HCT116 (cell line): ENCODE results near the gene ASPHD2. TPM values are rescaled to one million over a fixed set of nuclear protein-coding genes. Genes with fewer than 3 reads are reported as not detected.
"Not testable (repeated sequence)": the region's sequence is repeated elsewhere in the genome, so short reads cannot be mapped to it uniquely, and the experiment has no call there.

Experiments
- ATAC-seq: fragments of 200-7000 bp; cut with Tn5 transposase; 2 replicates; pipeline ENCODE4 v1.9.1; 2020; ENCODE audit warnings: mild to moderate bottlenecking, moderate library complexity
- BruUV-seq: library from RNA; stranded (reverse); fragments of 400-500 nt; replicated peaks from 2 replicates; lab custom pipeline; 2021; lab: Mats Ljungman, UMichigan
- CTCF ChIA-PET: fragments of 300-600 bp; sonication (Branson Sonifier 250); formaldehyde crosslinking; loops from one replicate; lab custom pipeline; 2021; ENCODE audit warnings: antibody characterized with exemption; lab: Charles Lee
- POLR2A ChIA-PET: fragments of 300-600, 350-600 bp; sonication (Branson Sonifier 250); formaldehyde crosslinking; loops from one replicate; lab custom pipeline; 2021; ENCODE audit warnings: antibody characterized with exemption; lab: Charles Lee
- RAD21 ChIA-PET, 2 experiments: fragments of 300-600 bp; sonication (Branson Sonifier 250); formaldehyde crosslinking; loops; one replicate each; lab custom pipeline; 2023; ENCODE audit warnings: low total read pairs in 2 of 2; ENCODE audit not compliant: uncharacterized antibody in 2 of 2, unreplicated experiment in 2 of 2, low non-redundant PET in 1 of 2; lab: Charles Lee
- DNase-seq: peaks from one replicate; pipeline ENCODE4 v3.0.0-alpha.2; 2010; ENCODE audit warnings: low read depth, low spot score
- H2AFZ ChIP-seq: fragments of 200-600 bp; shearing (Covaris generic), sonication (generic); 2 replicates; pipeline ENCODE4 v1.6.1; 2017; ENCODE audit warnings: low read depth, mixed run types, mixed read lengths, antibody characterized with exemption, low read length; ENCODE audit not compliant: poor library complexity, severe bottlenecking
- H3K27ac ChIP-seq: 2 replicates; pipeline ENCODE4 v1.5.1; 2012; ENCODE audit warnings: low read depth, low read length
- H3K27me3 ChIP-seq: fragments of 200-600 bp; sonication (generic); 2 replicates; pipeline ENCODE4 v1.6.1; 2016; ENCODE audit warnings: mixed run types, low read length, mixed read lengths; ENCODE audit not compliant: insufficient read depth
- H3K36me3 ChIP-seq, 2 experiments: fragments of 200-500 bp in 1 of 2; fragments of 200-600 bp in 1 of 2; sonication (Bioruptor generic) in 1 of 2; sonication (generic) in 1 of 2; 2 replicates each; pipeline versions ENCODE4 v1.5.1 to v1.6.1; 2014 to 2016; ENCODE audit warnings: low read length in 2 of 2, inconsistent platforms in 1 of 2, mixed read lengths in 1 of 2, mixed run types in 1 of 2; ENCODE audit not compliant: insufficient read depth in 2 of 2, control insufficient read depth in 1 of 2
- H3K4me1 ChIP-seq, 2 experiments: fragments of 200-600 bp in 1 of 2; sonication (generic) in 1 of 2; 2 replicates each; pipeline versions ENCODE4 v1.5.1 to v1.6.1; 2012 to 2017; ENCODE audit warnings: low read length in 2 of 2, inconsistent platforms in 1 of 2, mild to moderate bottlenecking in 1 of 2, mixed read lengths in 1 of 2, mixed run types in 1 of 2, moderate library complexity in 1 of 2; ENCODE audit not compliant: insufficient read depth in 2 of 2, control insufficient read depth in 1 of 2
- H3K4me2 ChIP-seq: fragments of 200-600 bp; sonication (generic); 2 replicates; pipeline ENCODE4 v1.6.1; 2017; ENCODE audit warnings: mixed run types, low read length, mixed read lengths
- H3K4me3 ChIP-seq, 2 experiments: fragments of 200-600 bp in 1 of 2; sonication (generic) in 1 of 2; replicated peaks in 1 of 2; 2 replicates each; pipeline ENCODE4 v1.5.1; 2011 to 2016; ENCODE audit warnings: low read length in 2 of 2, control low read depth in 1 of 2, low read depth in 1 of 2, mild to moderate bottlenecking in 1 of 2, mixed read lengths in 1 of 2, mixed run types in 1 of 2
- H3K79me2 ChIP-seq: fragments of 200-600 bp; sonication (generic); 2 replicates; pipeline ENCODE4 v1.6.1; 2017; ENCODE audit warnings: mild to moderate bottlenecking, mixed run types, low read length, moderate library complexity, mixed read lengths; ENCODE audit not compliant: insufficient read depth
- H3K9ac ChIP-seq: fragments of 200-600 bp; sonication (generic); 2 replicates; pipeline ENCODE4 v1.6.1; 2016; ENCODE audit warnings: low read length, mixed read lengths
- H3K9me2 ChIP-seq: fragments of 200-600 bp; sonication (generic), shearing (Covaris generic); 2 replicates; pipeline ENCODE4 v1.6.1; 2017; ENCODE audit warnings: mixed run types, mild to moderate bottlenecking, moderate library complexity; ENCODE audit not compliant: insufficient read depth
- H3K9me3 ChIP-seq, 2 experiments: fragments of 200-500 bp in 1 of 2; fragments of 200-600 bp in 1 of 2; sonication (Bioruptor generic) in 1 of 2; sonication (generic) in 1 of 2; 2 replicates each; pipeline ENCODE4 v1.6.1; 2014 to 2017; ENCODE audit warnings: low read length in 2 of 2, mixed read lengths in 2 of 2, inconsistent platforms in 1 of 2, low read depth in 1 of 2, mild to moderate bottlenecking in 1 of 2, mixed run types in 1 of 2, moderate library complexity in 1 of 2; ENCODE audit not compliant: control insufficient read depth in 1 of 2, insufficient read depth in 1 of 2
- H4K20me1 ChIP-seq: fragments of 200-600 bp; sonication (generic), shearing (Covaris generic); 2 replicates; pipeline ENCODE4 v1.6.1; 2017; ENCODE audit warnings: mixed run types, mild to moderate bottlenecking, moderate library complexity; ENCODE audit not compliant: insufficient read depth
- CEBPB ChIP-seq: IDR thresholded peaks from 2 replicates; pipeline ENCODE4 v1.6.1; 2012; ENCODE audit warnings: low read depth
- EGR1 ChIP-seq: IDR thresholded peaks from 2 replicates; pipeline ENCODE4 v1.6.1; 2012; ENCODE audit warnings: low read depth
- EZH2phosphoT487 ChIP-seq: fragments of 200-600 bp; IDR thresholded peaks from 2 replicates; pipeline ENCODE4 v1.6.1; 2018; ENCODE audit warnings: antibody characterized with exemption, borderline replicate concordance
- FOSL1 ChIP-seq: IDR thresholded peaks from 2 replicates; pipeline ENCODE4 v1.6.1; 2012; ENCODE audit warnings: low read depth
- POLR2A ChIP-seq: IDR thresholded peaks from 2 replicates; pipeline ENCODE4 v1.7.0; 2011; ENCODE audit warnings: borderline replicate concordance; ENCODE audit not compliant: insufficient read depth, insufficient read length; ENCODE audit errors: extremely low read depth
- POLR2AphosphoS5 ChIP-seq: IDR thresholded peaks from 2 replicates; pipeline ENCODE4 v1.6.1; 2011; ENCODE audit warnings: mild to moderate bottlenecking, low read depth, low read length, moderate library complexity
- SIN3A ChIP-seq: IDR thresholded peaks from 2 replicates; pipeline ENCODE4 v1.6.1; 2012; ENCODE audit warnings: low read depth
- SP1 ChIP-seq: IDR thresholded peaks from 2 replicates; pipeline ENCODE4 v1.6.1; 2012; ENCODE audit warnings: low read depth
- TCF7L2 ChIP-seq: IDR thresholded peaks from 2 replicates; pipeline ENCODE4 v1.7.0; 2011; ENCODE audit warnings: borderline replicate concordance, inconsistent platforms; ENCODE audit not compliant: insufficient read depth, insufficient read length; ENCODE audit errors: extremely low read depth
- YY1 ChIP-seq: IDR thresholded peaks from 2 replicates; pipeline ENCODE4 v1.6.1; 2011; ENCODE audit warnings: low read length, low read depth, moderate library complexity, mild to moderate bottlenecking; ENCODE audit not compliant: insufficient replicate concordance; ENCODE audit errors: extremely low read depth
- ZFX ChIP-seq: fragments of 450-650 bp; IDR thresholded peaks from 2 replicates; pipeline ENCODE4 v1.6.1; 2017
- intact Hi-C: fragments of 100-400 bp; cut with micrococcal nuclease; formaldehyde crosslinking; loops from 2 replicates; pipeline ENCODE4 v1.10.0; 2022
- total RNA-seq: library from RNA; stranded (reverse); gene quantifications from one replicate; pipeline ENCODE4 v1.2.1, GENCODE V29; 2021; ENCODE audit not compliant: unreplicated experiment
- TF ChIP-seq, protein P1 (sequence below): IDR thresholded peaks from 2 replicates; pipeline ENCODE4 v1.6.1; 2012; ENCODE audit warnings: low read depth
- TF ChIP-seq, protein P2 (sequence below), 3 experiments: fragments of 200-600 bp in 1 of 3; sonication (generic) in 1 of 3; IDR thresholded peaks in 2 of 3; conservative IDR thresholded peaks in 1 of 3; 2 replicates each; pipeline ENCODE4 v1.5.1; 2012 to 2017; ENCODE audit warnings: low read depth in 2 of 3, low read length in 2 of 3, antibody characterized with exemption in 1 of 3, borderline replicate concordance in 1 of 3, control low read depth in 1 of 3, mild to moderate bottlenecking in 1 of 3, mixed read lengths in 1 of 3, mixed run types in 1 of 3, moderate library complexity in 1 of 3; ENCODE audit not compliant: insufficient read depth in 1 of 3
- TF ChIP-seq, protein P3 (sequence below): IDR thresholded peaks from 2 replicates; pipeline ENCODE4 v1.6.1; 2012

Gene ASPHD2
- total RNA-seq, 1 experiment from 2014 or later: 4.1 TPM

DNA sequence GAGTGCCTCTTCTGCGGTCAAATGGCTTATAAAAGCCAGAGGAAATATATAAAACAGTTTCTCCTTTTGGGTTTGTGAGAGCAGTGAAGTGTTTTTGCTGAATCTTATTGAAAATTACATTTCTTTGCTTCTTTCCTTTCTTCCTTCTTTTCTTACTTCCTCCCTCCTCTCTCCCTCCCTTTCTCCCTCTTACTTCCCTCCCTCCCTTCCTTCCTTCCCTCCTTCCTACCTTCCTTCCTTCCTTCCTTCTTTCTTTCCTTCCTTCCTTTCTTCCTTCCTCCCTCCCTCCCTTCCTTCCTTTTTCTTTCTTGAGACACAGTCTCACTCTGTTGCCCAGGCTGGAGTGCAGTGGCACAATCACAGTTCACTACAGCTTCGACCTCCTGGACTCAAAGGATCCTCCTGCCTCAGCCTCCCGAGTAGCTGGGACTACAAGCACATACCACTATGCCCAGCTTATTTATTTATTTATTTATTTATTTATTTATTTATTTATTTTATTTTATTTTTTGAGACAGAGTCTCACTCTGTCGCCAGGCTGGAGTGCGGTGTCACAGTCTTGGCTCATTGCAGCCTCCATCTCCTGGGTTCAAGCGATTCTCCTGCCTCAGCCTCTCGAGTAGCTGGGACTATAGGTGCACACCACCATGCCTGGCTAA, 20.4 kb upstream of the ASPHD2 start:
- DNase-seq: not testable (repeated sequence)

DNA sequence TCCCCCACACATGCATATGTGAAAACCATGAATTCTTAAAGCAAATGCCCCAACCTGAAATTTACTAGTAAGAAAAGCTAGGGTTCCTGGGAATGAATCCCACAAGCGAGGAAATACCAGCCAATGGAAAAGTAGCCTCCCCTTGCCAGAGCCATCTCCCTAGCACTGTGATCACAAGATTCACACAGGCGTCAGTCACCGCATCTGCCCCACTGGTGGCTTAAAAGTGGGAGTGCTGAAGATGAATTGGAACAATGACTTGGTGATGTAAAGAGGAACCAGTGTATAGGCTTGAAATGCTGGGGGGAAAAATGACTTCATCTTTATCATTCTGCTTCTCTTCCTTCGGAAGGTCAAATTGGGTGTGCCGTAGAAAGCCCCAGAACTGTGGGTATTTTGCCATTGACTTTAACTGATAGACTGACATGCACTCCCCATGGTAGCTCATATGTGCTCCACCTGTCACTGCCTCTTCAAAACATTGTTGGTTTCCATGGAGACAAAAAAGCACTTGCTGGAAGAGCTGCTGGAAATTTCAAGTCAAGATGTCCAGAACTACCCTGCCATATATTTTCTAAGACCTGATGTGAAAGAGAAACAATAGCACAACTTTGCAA, 19.2 kb upstream of the ASPHD2 start:
- RAD21 ChIA-PET: no interaction called here
- intact Hi-C loops: no loop called here
- ATAC-seq: no peak
- H3K4me3 ChIP-seq: no peak overlapping the region
- no peak overlapping the region for H3K4me2 ChIP-seq
- no peak overlapping the region for H3K9ac ChIP-seq
- H3K27me3 ChIP-seq: peaks cover 60% of the 10 kb centered on the region
- DNase-seq: no peak
- H2AFZ ChIP-seq: no peak overlapping the region
- CTCF ChIA-PET: interaction anchor here (0.6 kb wide), 1 partner anchor 1068 kb away, joined by 3 read pairs; no protein-coding TSS in a partner anchor
- no peaks in the 10 kb centered on the region for H3K36me3 ChIP-seq
- peaks cover 0 to 4% of the 10 kb centered on the region in 2 experiments; a peak in 1 of 4 replicates for H3K9me3 ChIP-seq
- POLR2A ChIA-PET: no interaction called here
- no peaks in the 10 kb centered on the region for H3K4me1 ChIP-seq
- no TSS peak for BruUV-seq
- H3K27ac ChIP-seq: no peak overlapping the region
- no peaks in the 10 kb centered on the region; the same call in 1 of the 2 replicates for H4K20me1 ChIP-seq
- no peaks in the 10 kb centered on the region for H3K79me2 ChIP-seq
- H3K9me2 ChIP-seq: no peaks in the 10 kb centered on the region
- no peak for TF ChIP-seq TCF7L2
- TF ChIP-seq, protein P1, sequence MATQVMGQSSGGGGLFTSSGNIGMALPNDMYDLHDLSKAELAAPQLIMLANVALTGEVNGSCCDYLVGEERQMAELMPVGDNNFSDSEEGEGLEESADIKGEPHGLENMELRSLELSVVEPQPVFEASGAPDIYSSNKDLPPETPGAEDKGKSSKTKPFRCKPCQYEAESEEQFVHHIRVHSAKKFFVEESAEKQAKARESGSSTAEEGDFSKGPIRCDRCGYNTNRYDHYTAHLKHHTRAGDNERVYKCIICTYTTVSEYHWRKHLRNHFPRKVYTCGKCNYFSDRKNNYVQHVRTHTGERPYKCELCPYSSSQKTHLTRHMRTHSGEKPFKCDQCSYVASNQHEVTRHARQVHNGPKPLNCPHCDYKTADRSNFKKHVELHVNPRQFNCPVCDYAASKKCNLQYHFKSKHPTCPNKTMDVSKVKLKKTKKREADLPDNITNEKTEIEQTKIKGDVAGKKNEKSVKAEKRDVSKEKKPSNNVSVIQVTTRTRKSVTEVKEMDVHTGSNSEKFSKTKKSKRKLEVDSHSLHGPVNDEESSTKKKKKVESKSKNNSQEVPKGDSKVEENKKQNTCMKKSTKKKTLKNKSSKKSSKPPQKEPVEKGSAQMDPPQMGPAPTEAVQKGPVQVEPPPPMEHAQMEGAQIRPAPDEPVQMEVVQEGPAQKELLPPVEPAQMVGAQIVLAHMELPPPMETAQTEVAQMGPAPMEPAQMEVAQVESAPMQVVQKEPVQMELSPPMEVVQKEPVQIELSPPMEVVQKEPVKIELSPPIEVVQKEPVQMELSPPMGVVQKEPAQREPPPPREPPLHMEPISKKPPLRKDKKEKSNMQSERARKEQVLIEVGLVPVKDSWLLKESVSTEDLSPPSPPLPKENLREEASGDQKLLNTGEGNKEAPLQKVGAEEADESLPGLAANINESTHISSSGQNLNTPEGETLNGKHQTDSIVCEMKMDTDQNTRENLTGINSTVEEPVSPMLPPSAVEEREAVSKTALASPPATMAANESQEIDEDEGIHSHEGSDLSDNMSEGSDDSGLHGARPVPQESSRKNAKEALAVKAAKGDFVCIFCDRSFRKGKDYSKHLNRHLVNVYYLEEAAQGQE: no peak
- TF ChIP-seq FOSL1: no peak
- no peak for TF ChIP-seq ZFX
- TF ChIP-seq EZH2phosphoT487: no peak
- TF ChIP-seq, protein P2, sequence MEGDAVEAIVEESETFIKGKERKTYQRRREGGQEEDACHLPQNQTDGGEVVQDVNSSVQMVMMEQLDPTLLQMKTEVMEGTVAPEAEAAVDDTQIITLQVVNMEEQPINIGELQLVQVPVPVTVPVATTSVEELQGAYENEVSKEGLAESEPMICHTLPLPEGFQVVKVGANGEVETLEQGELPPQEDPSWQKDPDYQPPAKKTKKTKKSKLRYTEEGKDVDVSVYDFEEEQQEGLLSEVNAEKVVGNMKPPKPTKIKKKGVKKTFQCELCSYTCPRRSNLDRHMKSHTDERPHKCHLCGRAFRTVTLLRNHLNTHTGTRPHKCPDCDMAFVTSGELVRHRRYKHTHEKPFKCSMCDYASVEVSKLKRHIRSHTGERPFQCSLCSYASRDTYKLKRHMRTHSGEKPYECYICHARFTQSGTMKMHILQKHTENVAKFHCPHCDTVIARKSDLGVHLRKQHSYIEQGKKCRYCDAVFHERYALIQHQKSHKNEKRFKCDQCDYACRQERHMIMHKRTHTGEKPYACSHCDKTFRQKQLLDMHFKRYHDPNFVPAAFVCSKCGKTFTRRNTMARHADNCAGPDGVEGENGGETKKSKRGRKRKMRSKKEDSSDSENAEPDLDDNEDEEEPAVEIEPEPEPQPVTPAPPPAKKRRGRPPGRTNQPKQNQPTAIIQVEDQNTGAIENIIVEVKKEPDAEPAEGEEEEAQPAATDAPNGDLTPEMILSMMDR (IDR thresholded peaks at IDR 0.05 in 2 of 3, conservative IDR thresholded peaks at IDR 0.05 in 1 of 3; ENCODE audit: borderline replicate concordance in 1 of 3, insufficient read depth in 1 of 3, low read depth in 2 of 3, low read length in 2 of 3): no peak
- no peak for TF ChIP-seq YY1
- TF ChIP-seq, protein P3, sequence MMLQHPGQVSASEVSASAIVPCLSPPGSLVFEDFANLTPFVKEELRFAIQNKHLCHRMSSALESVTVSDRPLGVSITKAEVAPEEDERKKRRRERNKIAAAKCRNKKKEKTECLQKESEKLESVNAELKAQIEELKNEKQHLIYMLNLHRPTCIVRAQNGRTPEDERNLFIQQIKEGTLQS: no peak
- no peak for TF ChIP-seq CEBPB
- no peak for TF ChIP-seq POLR2A
- TF ChIP-seq SP1: no peak
- no peak for TF ChIP-seq POLR2AphosphoS5
- TF ChIP-seq SIN3A: no peak
- TF ChIP-seq EGR1: no peak

More for the DNA sequence above, 20.4 kb upstream of the ASPHD2 start:
- H3K9me3 ChIP-seq, BruUV-seq, intact Hi-C loops, H2AFZ ChIP-seq, H3K4me2 ChIP-seq, H3K9ac ChIP-seq, CTCF ChIA-PET, POLR2A ChIA-PET, H3K27ac ChIP-seq, H4K20me1 ChIP-seq, H3K79me2 ChIP-seq, H3K4me1 ChIP-seq, RAD21 ChIA-PET, ATAC-seq, H3K4me3 ChIP-seq, H3K9me2 ChIP-seq, H3K36me3 ChIP-seq: not testable (repeated sequence)
- H3K27me3 ChIP-seq: peaks cover 52% of the 10 kb centered on the region
